Stimulated activated CD4-positive, alpha-beta T cell treated with anti-CD3 and anti-CD28 coated beads, Interleukin-12 subunit alpha, Interleukin-12 subunit beta, amount 100 ng/mL, for 48 hours (primary cell): ENCODE results near the gene MGME1.

Source experiments
- DNase-seq, 3 donors: peaks; one replicate each; pipeline ENCODE4 v3.0.0-alpha.2; 2020; ENCODE audit warnings: low read depth in 2 of 3, low spot score in 1 of 3

The MGME1 gene

DNA sequence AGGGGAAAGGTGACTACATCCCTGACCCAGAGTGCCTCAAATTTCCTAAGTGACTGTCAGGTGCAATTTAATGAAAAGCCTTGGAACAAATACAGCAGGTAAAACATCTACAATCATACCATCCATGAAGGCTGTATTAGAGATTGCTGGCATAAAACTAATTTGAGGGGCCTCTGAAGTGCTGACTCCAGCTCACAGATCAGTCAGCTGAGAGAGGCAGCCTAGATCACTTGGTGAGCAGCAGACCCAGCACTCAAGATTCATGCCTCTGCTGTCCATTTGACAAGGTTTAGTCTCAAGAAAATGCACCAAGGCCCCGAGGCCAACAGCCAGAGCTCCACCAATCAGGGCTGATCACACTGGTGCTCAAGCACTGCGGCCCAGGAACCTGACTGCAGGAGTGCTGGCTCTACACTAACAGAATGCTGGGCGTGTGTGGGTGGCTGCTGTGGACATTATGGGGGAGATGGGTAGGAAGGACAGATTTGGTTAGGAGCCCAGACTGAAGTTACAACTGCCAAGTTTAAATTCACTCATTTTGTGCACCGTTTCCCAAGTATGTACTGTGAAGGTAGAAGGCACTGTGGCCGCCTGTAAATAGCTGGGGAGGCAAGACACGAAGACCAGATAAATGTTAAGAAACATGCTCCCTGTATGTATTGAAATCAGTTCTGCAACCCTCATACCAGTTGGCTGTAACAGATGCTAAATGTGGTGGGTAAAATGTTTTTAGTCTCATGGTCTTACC, 28.4 kb upstream of the MGME1 start:
- no peak for DNase-seq

DNA sequence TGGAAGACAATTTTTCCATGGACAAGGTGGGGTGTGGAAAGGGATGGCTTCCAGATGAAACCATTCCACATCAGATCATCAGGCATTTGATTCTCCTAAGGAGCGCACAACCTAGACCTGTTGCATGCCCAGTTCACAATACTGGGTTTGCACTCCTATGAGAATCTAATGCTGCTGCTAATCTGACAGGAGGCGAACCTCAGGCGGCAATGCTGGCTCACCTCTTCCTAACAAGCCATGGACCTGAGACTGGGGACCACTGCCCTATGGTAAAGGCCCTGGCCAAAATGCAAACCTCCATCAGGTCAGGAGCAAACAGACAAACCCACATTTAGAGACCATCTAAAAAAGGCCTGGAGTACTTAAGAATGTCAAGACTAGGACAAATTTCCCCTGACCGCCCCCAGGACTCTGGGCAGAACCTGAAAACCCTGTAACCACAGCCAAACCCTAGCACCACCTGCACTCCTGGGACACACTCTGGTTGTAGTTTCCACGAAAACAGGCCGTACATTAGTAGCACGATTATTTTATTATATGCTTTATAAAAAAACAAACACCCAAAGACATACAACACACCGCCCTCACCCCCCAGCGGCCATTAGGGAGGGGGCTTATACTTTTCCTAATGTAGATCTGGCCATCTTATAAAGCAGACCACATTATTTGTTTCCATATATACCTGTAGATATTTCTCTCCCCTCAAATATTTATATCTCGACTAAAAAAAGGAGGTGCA, 27.6 kb upstream of the MGME1 start:
- DNase-seq, result no peak

DNA sequence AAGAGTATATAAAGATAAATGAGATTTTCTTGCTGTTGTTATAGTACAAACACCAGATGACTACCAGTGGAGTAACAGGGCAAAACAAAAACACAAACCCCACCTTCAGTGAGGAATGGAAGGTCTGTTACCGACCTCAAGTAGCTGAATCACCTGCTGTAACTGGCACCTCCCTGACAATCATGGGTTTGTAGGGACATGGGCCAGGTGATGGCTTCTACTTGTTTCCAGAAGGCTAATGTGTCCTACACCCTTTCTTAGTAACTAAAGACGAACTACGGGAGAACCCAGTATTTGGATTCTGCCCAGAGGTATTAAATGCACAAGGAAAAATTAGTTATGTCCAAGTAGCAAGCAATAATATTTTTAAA, 27.0 kb upstream of the MGME1 start:
- DNase-seq, result no peak

DNA sequence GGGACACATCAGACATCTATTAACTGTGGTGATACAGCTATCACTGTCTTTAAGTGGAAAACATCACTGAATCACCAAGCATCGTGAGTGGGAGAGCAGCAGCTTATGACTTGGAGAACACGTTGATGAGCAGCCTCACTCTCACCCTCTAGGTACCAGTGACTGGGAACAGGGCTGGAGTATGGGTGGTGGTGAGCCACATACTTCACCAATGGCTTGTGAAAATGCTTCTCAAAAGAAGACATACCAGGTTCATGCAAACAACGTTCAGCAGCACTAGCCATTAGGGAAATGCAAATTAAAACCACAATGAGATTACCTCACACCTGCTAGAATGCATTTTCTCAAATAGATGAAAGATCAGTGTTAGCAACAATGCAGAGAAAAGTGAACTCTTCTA, 25.5 kb upstream of the MGME1 start:
- no peak for DNase-seq

DNA sequence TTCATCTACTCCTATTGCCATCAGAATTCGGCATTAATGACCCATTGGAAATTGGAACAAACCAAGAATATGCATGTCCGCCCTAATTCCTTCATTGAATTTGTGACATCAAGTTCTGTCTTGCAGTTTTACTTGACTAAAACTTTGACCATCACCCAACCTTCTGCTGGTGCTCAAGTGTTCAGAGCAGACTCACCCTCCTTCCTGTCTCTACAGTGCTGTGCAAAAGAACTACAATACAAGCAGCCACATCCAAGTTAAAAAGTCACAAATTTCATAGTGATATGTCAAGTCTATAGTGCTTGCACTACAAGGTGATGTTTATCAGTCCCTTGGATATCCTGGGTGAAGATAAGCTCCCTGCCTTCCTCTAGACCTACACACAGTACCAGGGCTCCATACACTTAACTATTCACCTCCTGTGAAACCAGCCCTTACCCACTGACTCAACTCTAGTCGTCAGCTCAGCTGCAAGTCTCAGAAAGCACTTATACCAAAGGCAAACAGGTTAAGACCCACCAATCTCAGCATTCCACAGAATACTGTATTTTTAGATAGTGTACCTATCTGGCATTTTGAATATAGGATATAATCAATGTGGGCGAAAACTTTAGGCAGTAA, 23.9 kb upstream of the MGME1 start:
- no peak for DNase-seq

DNA sequence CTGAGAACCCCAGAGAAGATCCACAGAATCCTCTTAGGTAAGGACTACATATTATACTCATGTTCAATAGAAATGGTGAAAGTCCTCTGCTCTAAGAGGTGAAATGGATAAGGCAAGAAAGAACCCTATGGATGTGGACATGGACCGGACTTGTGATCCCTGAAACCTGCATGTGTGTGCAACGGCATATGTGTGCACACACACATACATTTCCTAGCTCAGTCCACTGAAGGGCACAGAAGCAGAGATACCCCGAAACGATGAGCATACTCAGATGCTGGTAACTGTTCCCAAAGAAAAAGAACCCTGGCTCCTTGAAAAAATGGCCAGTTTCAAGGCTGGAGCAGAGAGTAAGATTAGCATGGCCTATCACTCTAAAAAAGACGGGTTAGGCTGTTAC, 22.8 kb upstream of the MGME1 start:
- DNase-seq, result no peak

DNA sequence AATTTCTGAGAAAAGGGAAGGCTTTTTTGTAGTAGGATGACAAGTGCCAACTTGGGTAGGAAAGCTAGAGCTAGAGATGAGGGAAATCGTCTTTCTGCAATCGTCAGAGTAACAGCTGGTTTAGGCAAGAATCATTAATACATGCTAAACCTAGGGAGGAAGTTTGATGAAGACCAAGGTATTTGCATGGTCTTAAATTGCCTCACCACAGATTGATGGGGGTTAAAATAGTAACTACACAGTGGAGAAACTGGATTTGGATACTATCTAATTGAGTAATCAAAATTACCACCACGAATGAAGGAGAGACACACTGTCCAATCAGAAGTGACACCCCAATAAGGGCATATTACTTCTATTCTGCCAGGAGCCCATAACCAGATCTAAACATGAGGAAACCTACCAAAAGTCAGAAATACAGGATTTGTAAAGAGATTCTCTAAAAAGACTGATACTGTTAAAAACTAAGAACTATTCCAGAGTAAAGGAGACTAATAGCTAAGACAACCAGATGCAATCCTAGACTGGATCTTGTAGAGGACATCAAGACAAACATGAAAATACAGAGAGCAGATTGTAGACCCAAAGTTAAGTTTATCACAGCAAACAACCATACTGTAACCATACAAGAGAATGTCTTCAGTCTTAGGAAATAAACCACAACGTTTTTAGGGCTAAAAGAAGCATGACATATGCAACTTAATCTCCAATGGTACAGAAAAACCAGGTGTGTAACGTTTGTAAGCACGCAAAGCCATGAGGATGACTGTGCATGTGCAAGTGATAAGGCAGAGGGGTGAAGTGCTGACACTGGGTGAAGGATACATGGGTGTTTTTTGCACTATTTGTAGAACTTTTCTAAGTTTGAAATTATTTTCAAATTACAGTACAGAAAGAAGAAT, 22.0 kb upstream of the MGME1 start:
- no peak for DNase-seq

DNA sequence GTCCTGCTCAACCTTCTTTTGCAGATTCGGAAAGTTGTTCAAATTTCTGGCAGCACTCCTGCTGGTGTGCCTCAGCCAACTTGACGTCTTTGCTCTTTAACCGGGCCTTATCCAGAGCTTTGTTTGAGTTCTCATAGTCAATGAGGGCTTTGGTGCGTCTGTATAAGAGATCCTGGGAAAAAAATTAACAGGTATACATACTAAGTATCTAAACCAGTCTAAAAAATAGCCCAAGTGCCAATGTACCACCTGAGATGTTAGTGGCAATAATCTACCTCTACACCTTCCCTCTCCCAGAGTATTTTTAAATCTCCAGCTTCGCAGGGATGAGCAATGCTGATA, 21.4 kb upstream of the MGME1 start:
- DNase-seq, result no peak

DNA sequence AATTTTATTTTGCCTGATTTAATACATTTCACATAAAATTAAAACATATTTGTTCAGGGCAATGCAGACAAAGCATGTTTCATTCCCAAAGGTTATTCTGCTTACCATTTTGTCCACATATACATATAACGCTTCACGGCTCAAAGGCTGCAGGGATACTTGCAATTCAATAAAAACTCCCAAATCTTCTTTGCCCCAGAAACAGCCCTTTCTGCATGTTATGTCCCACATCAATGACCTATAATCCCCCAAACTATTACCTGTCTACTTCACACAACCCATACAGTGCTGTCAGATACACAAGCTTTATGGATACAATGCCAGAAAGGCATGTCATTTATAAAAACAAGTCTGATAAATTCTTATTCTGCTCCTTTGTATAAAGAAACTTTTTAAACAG, 20.4 kb upstream of the MGME1 start:
- DNase-seq, result no peak

DNA sequence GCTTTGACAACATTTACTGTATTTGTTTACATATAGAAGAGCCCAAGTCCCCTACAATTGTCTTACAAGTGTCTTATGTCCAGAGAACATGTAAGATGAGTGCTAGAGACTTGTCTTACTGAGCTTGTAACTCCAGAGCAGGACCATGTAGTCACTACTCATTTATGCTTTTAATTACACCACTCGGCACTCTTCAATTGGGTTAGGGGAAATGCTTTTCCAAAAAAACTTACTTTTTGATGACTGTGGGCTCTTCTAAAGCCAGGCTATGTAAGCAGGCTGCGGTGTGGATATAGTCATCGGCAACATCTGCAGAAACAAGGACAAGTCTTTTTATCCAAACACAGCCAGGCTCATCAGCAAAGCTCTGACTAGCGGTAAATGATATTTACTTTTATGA, 18.9 kb upstream of the MGME1 start:
- DNase-seq, result no peak

DNA sequence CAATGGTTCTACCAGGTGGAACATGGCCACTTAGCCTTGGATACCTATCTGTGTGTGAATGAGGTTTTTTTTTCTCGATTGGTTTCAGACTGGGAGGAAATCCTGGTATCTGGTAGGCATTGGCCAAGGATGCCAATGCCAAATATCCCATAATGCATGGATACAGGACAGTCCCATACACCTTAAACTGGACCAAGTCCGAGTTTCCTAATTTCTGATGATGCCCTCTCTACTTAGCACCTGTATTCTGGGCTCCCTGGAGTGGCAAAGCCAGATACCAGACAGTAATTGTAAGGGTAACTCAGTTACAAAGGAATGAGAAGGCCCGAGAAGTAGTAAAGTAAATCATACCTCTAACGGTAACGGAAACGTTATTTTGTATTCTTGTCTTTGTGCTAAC, 18.1 kb upstream of the MGME1 start:
- no peak for DNase-seq

DNA sequence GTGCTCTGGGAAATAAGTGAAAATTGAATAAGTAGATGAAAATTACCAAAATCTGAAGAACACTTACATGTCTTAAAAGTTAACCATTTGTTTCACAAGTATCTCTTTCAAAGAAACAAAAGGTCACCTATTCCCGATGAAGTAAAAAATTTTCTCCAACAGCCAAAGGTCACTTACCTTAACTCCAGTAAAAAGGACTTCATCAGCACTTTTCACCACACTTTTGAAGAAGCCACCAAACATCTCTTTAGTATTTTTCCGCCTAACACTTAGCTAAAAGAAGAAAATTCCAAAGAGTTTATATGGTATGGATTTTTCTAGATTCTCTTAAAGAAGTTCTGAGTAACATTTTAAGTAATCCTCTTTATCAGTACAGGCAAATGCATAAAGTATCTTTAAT, 17.5 kb upstream of the MGME1 start:
- DNase-seq, result no peak

DNA sequence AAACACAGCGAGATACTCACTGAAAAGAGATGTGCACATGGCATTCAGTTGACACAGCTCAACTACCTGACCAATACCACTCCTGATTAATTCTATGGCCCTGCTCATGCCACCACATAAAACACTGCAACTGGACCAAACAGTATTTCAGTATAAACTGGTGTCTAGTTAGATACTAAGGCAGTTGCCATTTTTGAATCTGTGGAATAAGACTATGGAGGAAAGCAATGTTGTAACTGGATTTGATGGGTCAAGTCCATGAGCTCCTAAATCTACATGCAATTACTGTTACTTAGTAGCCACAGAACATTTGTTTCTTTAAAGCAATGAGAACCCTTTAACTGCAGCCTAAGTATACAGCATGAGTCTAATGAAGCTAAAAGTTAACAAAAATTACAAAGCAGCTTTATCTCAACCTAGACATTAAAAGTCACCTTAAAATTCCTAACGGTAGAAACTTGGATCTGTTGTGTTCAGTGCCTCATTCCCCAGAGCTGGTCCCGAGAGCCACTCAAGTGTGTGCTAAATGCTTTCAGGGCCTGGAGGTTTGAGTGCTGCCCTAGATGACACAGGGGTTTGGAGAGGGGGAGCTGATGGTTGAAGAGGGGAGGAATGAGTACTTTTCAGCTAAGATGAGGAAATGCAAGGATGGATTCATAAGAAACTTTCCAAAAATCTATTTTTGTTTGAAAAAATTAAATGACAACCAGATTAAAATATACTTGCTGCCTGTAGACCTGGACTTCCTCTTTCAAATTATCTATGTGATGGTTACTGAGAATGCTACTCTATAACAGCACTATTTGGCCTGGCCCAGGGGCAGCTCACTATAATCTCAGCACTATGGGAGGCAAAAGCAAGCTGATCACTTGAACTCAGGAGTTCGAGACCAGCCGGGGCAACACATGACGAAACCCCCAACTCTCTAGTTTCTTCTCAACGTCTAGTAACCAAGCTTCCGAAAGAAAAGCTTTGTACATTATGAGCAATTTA, 15.8 kb upstream of the MGME1 start:
- no peak for DNase-seq

DNA sequence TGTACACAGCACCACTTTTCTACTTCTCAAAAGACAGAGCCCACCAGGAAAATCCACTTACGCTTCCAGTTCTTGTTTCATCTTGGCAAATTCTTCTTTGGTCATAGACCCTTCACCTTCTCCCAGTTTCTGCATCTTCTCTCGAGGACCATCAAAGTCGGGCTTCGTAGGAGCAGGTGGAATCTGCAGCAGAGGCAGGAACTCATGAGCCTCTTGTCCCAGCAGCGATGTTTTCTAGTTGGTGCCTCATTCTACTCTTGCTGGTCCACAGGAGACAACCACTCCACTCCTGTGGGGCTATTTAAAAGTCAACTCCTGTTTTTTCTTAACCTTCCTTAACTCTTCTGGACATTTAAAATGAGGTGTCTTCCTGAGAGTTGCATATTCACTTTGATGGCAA, 14.9 kb upstream of the MGME1 start:
- DNase-seq, result no peak

DNA sequence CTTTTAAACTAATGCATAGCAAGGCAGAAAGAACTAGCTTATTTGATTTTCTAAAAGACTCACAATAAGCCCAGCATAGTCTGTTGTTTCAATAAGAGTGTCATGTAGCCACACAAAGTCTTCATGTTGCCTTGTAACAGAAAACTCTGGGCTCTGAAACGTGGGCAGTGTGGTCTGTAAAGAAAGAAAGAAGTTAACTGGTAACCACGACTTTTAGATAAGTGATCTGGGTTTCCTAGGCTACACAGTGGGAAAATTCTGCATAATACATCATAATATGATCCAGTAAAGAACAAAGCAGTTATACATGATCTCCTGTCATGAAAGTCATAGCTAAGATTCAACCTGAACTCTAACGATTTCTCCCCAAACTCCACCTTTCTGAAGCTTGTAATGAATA, 13.5 kb upstream of the MGME1 start:
- DNase-seq, result no peak

DNA sequence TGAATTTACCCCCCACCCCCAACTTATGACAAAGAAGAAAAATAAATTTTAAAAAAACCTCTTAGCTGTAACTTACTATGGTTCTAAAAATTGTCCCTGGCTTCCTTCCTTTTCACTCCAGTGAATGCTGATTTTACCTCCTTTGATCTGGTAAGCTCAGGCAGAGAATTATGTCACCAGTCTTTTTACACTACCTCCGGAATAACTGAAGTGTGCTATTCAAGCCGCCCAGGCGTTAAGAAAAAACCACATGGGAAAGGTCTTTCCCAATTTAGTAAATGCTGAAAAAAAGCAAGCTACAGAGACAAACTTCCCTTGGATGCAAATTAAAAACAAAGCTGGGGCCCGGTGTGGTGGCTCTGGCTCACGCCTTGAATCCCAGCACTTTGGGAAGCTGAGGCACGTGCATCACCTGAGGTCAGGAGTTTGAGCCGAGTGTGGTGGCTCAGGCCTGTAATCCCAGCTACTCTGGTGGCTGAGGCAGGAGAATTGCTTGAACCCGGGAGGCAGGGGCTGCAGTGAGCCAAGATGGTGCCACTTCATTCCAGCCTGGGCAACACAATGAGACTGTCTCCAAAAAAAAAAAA, 12.6 kb upstream of the MGME1 start:
- DNase-seq, result no peak

DNA sequence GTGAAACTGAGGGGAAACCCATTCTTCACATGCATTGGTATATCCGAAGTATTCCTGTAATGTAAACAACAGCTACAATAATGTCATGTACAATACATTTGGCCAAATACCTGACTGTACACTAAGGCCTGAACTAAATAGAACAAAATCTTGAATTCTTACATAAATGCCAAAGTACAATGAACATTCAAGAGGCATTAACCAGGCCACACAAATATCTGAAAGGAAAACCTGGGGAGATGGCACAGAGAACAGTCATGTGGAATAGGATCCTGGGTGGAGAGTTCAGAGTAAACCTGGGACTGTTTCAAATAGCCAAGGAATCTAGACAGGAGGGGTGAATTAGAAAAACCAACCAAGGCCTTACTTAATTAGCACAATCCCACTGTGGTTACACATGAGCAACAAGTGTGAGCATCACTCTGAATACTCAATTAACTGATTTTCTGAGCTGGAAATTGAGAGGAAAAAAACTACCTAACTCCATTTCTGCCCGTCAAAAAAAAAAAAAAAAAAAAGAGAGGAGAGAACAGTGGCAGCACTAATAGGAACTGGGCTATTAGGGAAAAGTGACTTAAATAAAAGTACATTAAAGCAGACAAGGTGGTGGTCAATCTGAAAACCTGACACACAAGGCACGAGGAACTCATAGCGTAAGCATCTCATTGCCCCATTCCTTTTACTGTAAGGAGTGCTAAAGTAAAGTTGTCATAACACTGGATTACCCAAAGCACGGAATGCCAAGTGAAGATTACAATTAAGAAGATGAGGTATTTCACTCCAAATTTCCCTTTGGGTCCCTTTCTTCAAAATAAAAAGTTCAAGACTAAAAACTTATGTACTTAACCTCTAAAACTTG, 11.1 kb upstream of the MGME1 start:
- DNase-seq, result no peak

DNA sequence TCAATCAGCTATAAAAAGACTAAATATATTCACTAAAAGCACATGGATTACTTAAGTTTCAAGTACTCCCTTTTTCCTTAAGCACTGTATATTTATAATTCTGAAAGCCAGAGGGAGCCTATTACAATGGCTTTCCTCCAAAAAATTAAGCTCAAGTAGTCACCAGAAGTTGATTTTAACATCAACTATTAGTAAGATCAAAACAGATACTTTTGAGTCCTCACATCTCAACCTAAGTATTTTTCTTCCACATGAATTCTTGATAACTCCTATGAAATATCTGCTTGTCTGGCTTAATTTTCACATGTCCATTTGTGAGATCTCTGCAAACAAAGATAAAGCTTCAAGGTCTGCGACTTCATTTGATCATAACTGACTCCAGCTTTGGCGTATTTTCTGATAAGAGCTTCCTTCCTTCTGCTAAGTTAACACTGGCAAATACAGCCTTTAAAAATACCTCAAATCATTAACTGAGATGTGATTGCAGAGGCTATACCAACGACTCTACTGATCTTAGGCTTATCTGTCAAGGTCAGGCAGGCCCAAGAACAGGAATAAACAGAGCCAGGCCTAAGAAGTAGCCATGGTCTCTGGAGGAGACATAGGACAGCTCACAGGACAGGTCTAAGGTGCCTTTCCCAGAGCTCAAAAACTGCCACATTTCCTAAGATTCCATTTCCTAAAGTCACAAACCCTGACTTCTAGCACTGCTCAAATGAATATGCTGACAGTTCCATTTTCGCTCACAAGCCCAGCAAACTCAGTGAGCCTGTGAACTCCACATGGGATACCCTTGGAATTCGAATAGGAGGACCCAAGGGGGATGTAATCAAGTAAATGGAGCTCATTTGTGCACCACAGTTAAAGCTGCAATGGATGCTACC, 10.2 kb upstream of the MGME1 start:
- DNase-seq, result no peak
